ENCODE results near the gene ALK.

GRCh38 chr2:29272311-29272710 is 649.1 kb downstream of the ALK start:
- no peak for TF ChIP-seq ZNF274 (IDR thresholded peaks at IDR 0.05; ENCODE audit: low read depth, low read length)
- TF ChIP-seq SUZ12 (IDR thresholded peaks at IDR 0.05; ENCODE audit: extremely low read depth, insufficient read depth, insufficient read length): no peak
- no peak for TF ChIP-seq YY1 (IDR thresholded peaks at IDR 0.05; ENCODE audit: insufficient read depth, insufficient read length)

Data from NT2/D1 (cell line).